K562 (cell line): ENCODE measurements around the gene C5orf24. TPM values are rescaled to one million over a fixed set of nuclear protein-coding genes. Genes with fewer than 3 reads are reported as not detected.

ENCODE experiments used
- ATAC-seq: fragments of 200-7000 bp; cut with Tn5 transposase; 3 replicates; pipeline ENCODE4 v1.9.1; 2020; ENCODE audit warnings: moderate library complexity
- BruUV-seq: library from RNA; stranded (reverse); fragments of 400-500 nt; replicated peaks from 2 replicates; lab custom pipeline; 2021; lab: Mats Ljungman, UMichigan
- CTCF ChIA-PET: fragments of 300-600 bp; formaldehyde crosslinking; extraction: SDS; loops from one replicate; lab custom pipeline; 2021; ENCODE audit warnings: low intra/inter-chr PET ratio; lab: Yijun Ruan, JAX
- POLR2A ChIA-PET: fragments of 300-600, 350-650 bp; sonication (Branson Sonifier 250); formaldehyde crosslinking; extraction: SDS; loops from one replicate; lab custom pipeline; 2021; ENCODE audit warnings: antibody characterized with exemption, inconsistent platforms; lab: Yijun Ruan, JAX
- DNase-seq, 4 experiments: peaks; one replicate each; pipeline versions ENCODE4 v3.0.0 to v3.0.0-alpha.2; 2011 to 2018; ENCODE audit warnings: low spot score in 3 of 4, mixed read lengths in 3 of 4; ENCODE audit errors: extremely low read depth in 1 of 4
- FAIRE-seq: peaks from 2 replicates; lab custom pipeline; 2011; peaks lifted over from hg19 to GRCh38; lab: Jason Lieb, UNC
- H2AFZ ChIP-seq: 2 replicates; pipeline ENCODE4 v1.6.0; 2011; ENCODE audit warnings: low read depth, low read length, control low read depth, inconsistent platforms
- H3K27ac ChIP-seq: fragments of 200-600 bp; 3 replicates; pipeline ENCODE4 v1.8.0; 2011; ENCODE audit warnings: low read depth, mild to moderate bottlenecking, control low read depth, inconsistent platforms, low read length, moderate library complexity, mixed read lengths; ENCODE audit errors: extremely low read depth
- H3K27me3 ChIP-seq, 2 experiments: fragments of 300-600 bp in 1 of 2; 2 replicates in 1 of 2; 3 replicates in 1 of 2; pipeline versions ENCODE4 v1.6.0 to v1.8.0; 2011; ENCODE audit warnings: inconsistent platforms in 2 of 2, low read length in 2 of 2, mild to moderate bottlenecking in 1 of 2, mixed read lengths in 1 of 2, moderate library complexity in 1 of 2; ENCODE audit not compliant: control insufficient read depth in 2 of 2, insufficient read depth in 2 of 2
- H3K36me3 ChIP-seq: fragments of 300-600 bp; 3 replicates; pipeline ENCODE4 v1.8.0; 2011; ENCODE audit warnings: mild to moderate bottlenecking, low read length, inconsistent platforms; ENCODE audit not compliant: control insufficient read depth, insufficient read depth
- H3K4me1 ChIP-seq, 2 experiments: fragments of 200-600 bp in 1 of 2; replicated peaks in 1 of 2; 2 replicates in 1 of 2; 3 replicates in 1 of 2; pipeline versions ENCODE4 v1.5.1 to v1.8.0; 2011; ENCODE audit warnings: inconsistent platforms in 2 of 2, low read length in 2 of 2, mild to moderate bottlenecking in 1 of 2, mixed read lengths in 1 of 2, moderate library complexity in 1 of 2; ENCODE audit not compliant: control insufficient read depth in 2 of 2, insufficient read depth in 2 of 2
- H3K4me2 ChIP-seq: 2 replicates; pipeline ENCODE4 v1.6.1; 2011; ENCODE audit warnings: low read length, control low read depth, inconsistent platforms, mixed read lengths; ENCODE audit not compliant: insufficient read depth
- H3K4me3 ChIP-seq: fragments of 200-600 bp; sonication (generic), shearing (Covaris generic); 2 replicates; pipeline ENCODE4 v1.5.1; 2016; ENCODE audit warnings: control low read depth, inconsistent platforms
- H3K79me2 ChIP-seq: fragments of 200-600 bp; 3 replicates; pipeline ENCODE4 v1.8.0; 2011; ENCODE audit warnings: low read length, inconsistent platforms; ENCODE audit not compliant: control insufficient read depth, insufficient read depth
- H3K9ac ChIP-seq, 2 experiments: 2 replicates each; pipeline versions ENCODE4 v1.6.0 to v1.6.1; 2011; ENCODE audit warnings: low read depth in 2 of 2, low read length in 2 of 2, control low read depth in 1 of 2, inconsistent platforms in 1 of 2, mild to moderate bottlenecking in 1 of 2, mixed read lengths in 1 of 2; ENCODE audit not compliant: insufficient read depth in 1 of 2
- H3K9me1 ChIP-seq: one replicate; pipeline ENCODE4 v1.6.0; 2011; ENCODE audit warnings: inconsistent platforms, mild to moderate bottlenecking, low read length, moderate library complexity; ENCODE audit not compliant: control insufficient read depth, insufficient read depth
- H3K9me3 ChIP-seq: replicated peaks from 2 replicates; pipeline ENCODE4 v1.5.1; 2011; ENCODE audit warnings: low read depth, low read length, inconsistent platforms; ENCODE audit not compliant: control insufficient read depth, insufficient read depth
- H4K20me1 ChIP-seq: replicated peaks from 2 replicates; pipeline ENCODE4 v1.6.1; 2011; ENCODE audit warnings: low read length, inconsistent platforms, mixed read lengths; ENCODE audit not compliant: control insufficient read depth, insufficient read depth
- AFF1 ChIP-seq, 2 experiments: fragments of 450-650 bp; IDR thresholded peaks; 2 replicates each; pipeline ENCODE4 v1.6.1; 2018; ENCODE audit warnings: mild to moderate bottlenecking in 2 of 2, low read depth in 1 of 2; ENCODE audit not compliant: partially characterized antibody in 2 of 2
- FOXK1 ChIP-seq: sonication (generic); formaldehyde crosslinking; IDR thresholded peaks from 2 replicates; pipeline ENCODE4 v1.8.0; 2022; ENCODE audit warnings: missing genetic modification reagents, mild to moderate bottlenecking, borderline replicate concordance
- GATAD2A ChIP-seq: fragments of 450-650 bp; IDR thresholded peaks from 2 replicates; pipeline ENCODE4 v1.6.1; 2017
- MYBL2 ChIP-seq, 2 experiments: fragments of 450-650 bp in 1 of 2; sonication (generic) in 1 of 2; formaldehyde crosslinking in 1 of 2; IDR thresholded peaks; 2 replicates each; pipeline versions ENCODE4 v1.6.1 to v1.8.1; 2017 to 2022; ENCODE audit warnings: borderline replicate concordance in 1 of 2, inconsistent platforms in 1 of 2, low read depth in 1 of 2, mild to moderate bottlenecking in 1 of 2, missing genetic modification reagents in 1 of 2, moderate library complexity in 1 of 2
- NFATC3 ChIP-seq: fragments of 450-650 bp; IDR thresholded peaks from 2 replicates; pipeline ENCODE4 v1.6.1; 2017; ENCODE audit warnings: mild to moderate bottlenecking
- NR1H2 ChIP-seq: sonication (generic); formaldehyde crosslinking; IDR thresholded peaks from 2 replicates; pipeline ENCODE4 v1.4.0; 2020; ENCODE audit warnings: mild to moderate bottlenecking, missing genetic modification reagents
- NR4A1 ChIP-seq, 2 experiments: fragments of 250-450 bp in 1 of 2; fragments of 450-650 bp in 1 of 2; sonication (Bioruptor Pico) in 1 of 2; IDR thresholded peaks; 2 replicates each; pipeline versions ENCODE4 v1.4.0 to v1.6.1; 2016 to 2020; ENCODE audit warnings: mild to moderate bottlenecking in 2 of 2, missing compliant biosample characterization in 1 of 2, missing genetic modification characterization in 1 of 2, moderate library complexity in 1 of 2
- PURB ChIP-seq: sonication (generic); formaldehyde crosslinking; IDR thresholded peaks from 2 replicates; pipeline ENCODE4 v1.9.0; 2021; ENCODE audit warnings: low read depth, mild to moderate bottlenecking, missing genetic modification reagents
- RNF2 ChIP-seq: sonication (generic); IDR thresholded peaks from 2 replicates; pipeline ENCODE4 v1.6.1; 2016
- VEZF1 ChIP-seq: fragments of 200-800 bp; sonication (Bioruptor generic); IDR thresholded peaks from 2 replicates; pipeline ENCODE4 v1.6.1; 2017; ENCODE audit warnings: missing genetic modification characterization, missing compliant biosample characterization
- ZNF347 ChIP-seq: fragments of 450-650 bp; formaldehyde crosslinking; IDR thresholded peaks from 2 replicates; pipeline ENCODE4 v1.4.0; 2020; ENCODE audit warnings: low read depth, mild to moderate bottlenecking, moderate library complexity
- ZNF511 ChIP-seq: sonication (generic); formaldehyde crosslinking; IDR thresholded peaks from 2 replicates; pipeline ENCODE4 v1.8.0; 2022; ENCODE audit warnings: mild to moderate bottlenecking, missing genetic modification reagents
- ZSCAN32 ChIP-seq: fragments of 450-650 bp; formaldehyde crosslinking; IDR thresholded peaks from 2 replicates; pipeline ENCODE4 v1.4.0; 2020; ENCODE audit warnings: mild to moderate bottlenecking, moderate library complexity
- WGBS: fragments of 100-300 bp; shearing (Covaris generic); methylation state at CpG from one replicate; pipeline ENCODE4 v1.1.6; 2016; ENCODE audit warnings: low coverage, mixed read lengths; ENCODE audit not compliant: insufficient coverage; ENCODE audit errors: missing lambda C conversion rate; 5-methylcytosine and 5-hydroxymethylcytosine counted together
- in situ Hi-C: fragments of 300-500 bp; cut with MboI; formaldehyde crosslinking; loops from 4 replicates; pipeline ENCODE4 v1.15.0; 2018; ENCODE audit warnings: inconsistent platforms, mixed read lengths
- intact Hi-C: fragments of 100-400 bp; cut with micrococcal nuclease; formaldehyde crosslinking; loops from 2 replicates; pipeline ENCODE4 v1.14.2; 2022
- polyA plus RNA-seq, 8 experiments: library from polyadenylated mRNA; depleted of rRNA in 4 of 8; stranded (reverse) in 5 of 8; unstranded in 3 of 8; fragments of >200 nt; fragmentation: Nextera tagmentation in 2 of 8; fragmentation: Illumina TruSeq in 1 of 8; extraction: Ambion mirVana in 2 of 8; extraction: Trizol in 1 of 8; gene quantifications; 2 replicates each; pipeline versions ENCODE4 v1.2.1 to v1.2.3, GENCODE V29; 2011 to 2014; ENCODE audit warnings: inconsistent platforms in 1 of 8, missing spikeins in 1 of 8
- total RNA-seq, 7 experiments: library from RNA; depleted of rRNA in 6 of 7; stranded (reverse); fragments of >200 nt in 6 of 7; fragmentation: Illumina TruSeq in 2 of 7; extraction: Trizol in 2 of 7; gene quantifications; 2 replicates each; pipeline versions ENCODE4 v1.2.1 to v1.2.3, GENCODE V29; 2011 to 2021; ENCODE audit warnings: low replicate concordance in 1 of 7

C5orf24 gene
- total and polyA plus RNA-seq, 9 of the 15 experiments (the other 6 are each of a cell fraction or from before 2014, with no cell fraction given): 8.9 to 38.6 (median 28.4) TPM

DNA sequence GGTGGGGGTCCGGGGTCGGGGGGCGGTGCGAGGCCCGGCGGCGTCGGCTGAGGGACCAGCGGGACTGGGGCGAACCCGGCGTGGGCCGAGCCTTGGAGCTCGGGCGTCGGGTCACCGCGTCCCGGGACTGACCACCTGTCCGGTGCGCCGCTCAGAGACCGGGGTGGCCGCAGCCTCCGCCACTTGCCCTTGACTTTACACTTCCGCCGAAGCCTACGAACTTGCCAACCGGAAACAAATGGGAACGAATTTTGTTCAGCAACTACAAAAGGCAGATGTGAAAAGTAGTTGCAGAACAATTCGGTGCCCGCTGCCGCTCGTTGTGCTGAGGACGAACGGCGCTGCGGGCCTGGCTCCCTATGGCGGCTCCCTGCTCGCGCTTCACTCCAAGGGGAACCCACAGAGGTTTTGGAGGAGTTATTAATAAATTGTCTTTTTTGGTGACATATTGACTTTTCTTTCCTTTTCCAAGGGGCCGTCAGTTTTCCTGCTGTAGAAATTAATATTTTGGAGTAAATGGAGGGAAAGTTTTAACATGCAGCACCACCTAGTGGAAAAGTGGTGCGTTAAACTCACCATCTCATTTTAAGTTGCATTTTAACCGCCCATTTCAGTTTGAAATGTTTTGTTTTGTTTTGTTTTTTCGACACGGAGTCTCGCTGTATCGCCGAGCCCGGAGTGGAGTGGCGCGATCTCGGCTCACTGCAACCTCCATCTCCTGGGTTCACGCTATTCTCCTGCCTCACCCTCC is 59.7 kb downstream of the C5orf24 start:
- Histone ChIP-seq H3K9ac (peak overlapping the region; percentile 91), H3K27ac (peak overlapping the region; percentile 92), H3K27me3 (no peaks in the 10 kb centered on the region), H2AFZ (peak overlapping the region; percentile 93), H3K4me3 (peak overlapping the region; percentile 87), H3K4me1 (peaks cover 2 to 25% of the 10 kb centered on the region in 2 experiments; a peak in 4 of 5 replicates), H3K9me1 (no peaks in the 10 kb centered on the region), H3K79me2 (peaks cover 19% of the 10 kb centered on the region), H3K4me2 (peak overlapping the region; percentile 82), H3K9me3 (no peaks in the 10 kb centered on the region), H3K36me3 (peaks cover 23% of the 10 kb centered on the region; the same call in 2 of the 3 replicates), H4K20me1 (no peaks in the 10 kb centered on the region)
- FAIRE-seq (peak; percentile 79), DNase-seq (peak in 2 of 4 experiments; percentile 50 to 77), ATAC-seq (peak; percentile 72)
- under 1% methylated on average over 33 of the region's 54 CpGs for WGBS
- in situ Hi-C loops (no loop called here), intact Hi-C loops (loop anchor here (2.0 to 10.0 kb wide), 4 partner anchors 59 to 311 kb away; partner anchors contain the start of gene CAMLG)
- POLR2A ChIA-PET: interaction anchor here (0.6 to 2.4 kb wide), 18 partner anchors 10 to 322 kb away, joined by 3 to 11 read pairs (median 4); partner anchors contain the start of genes DDX46 and TXNDC15
- BruUV-seq: TSS peak; percentile 65
- CTCF ChIA-PET: interaction anchor here (0.6 to 1.3 kb wide), 4 partner anchors 60 to 514 kb away, joined by 3 read pairs; partner anchors contain the start of gene C5orf24
- TF ChIP-seq FOXK1 (CRISPR knock-in tag): no peak
- no peak; the same call in 1 of the 2 replicates for TF ChIP-seq NFATC3
- TF ChIP-seq ZSCAN32 (CRISPR knock-in tag): no peak
- TF ChIP-seq AFF1 (IDR thresholded peaks at IDR 0.05; ENCODE audit: low read depth in 1 of 2, partially characterized antibody in 2 of 2): no peak
- no peak for TF ChIP-seq RNF2
- TF ChIP-seq ZNF511 (CRISPR knock-in tag): peak; percentile 69; the same call in 1 of the 2 replicates
- TF ChIP-seq NR1H2 (CRISPR knock-in tag): no peak
- TF ChIP-seq MYBL2 (IDR thresholded peaks at IDR 0.05; ENCODE audit: low read depth): peak; percentile 93
- TF ChIP-seq MYBL2 (CRISPR knock-in tag; IDR thresholded peaks at IDR 0.05; ENCODE audit: borderline replicate concordance): no peak
- no peak for TF ChIP-seq NR4A1 (CRISPR knock-in tag; IDR thresholded peaks at IDR 0.05)
- TF ChIP-seq NR4A1 (tag; IDR thresholded peaks at IDR 0.05): no peak
- no peak for TF ChIP-seq PURB (CRISPR knock-in tag)
- TF ChIP-seq ZNF347 (CRISPR knock-in tag): no peak
- TF ChIP-seq GATAD2A: no peak
- TF ChIP-seq VEZF1 (CRISPR knock-in tag): no peak
